GM21528 (cell line): ENCODE measurements around the gene IKZF3.
"Not testable (repeated sequence)": the region's sequence is repeated elsewhere in the genome, so short reads cannot be mapped to it uniquely, and the experiment has no call there.

Experiments
- ATAC-seq: cut with Tn5 transposase; IDR thresholded peaks from one replicate; pipeline ENCODE4 v1.9.1; 2021; ENCODE audit warnings: mild to moderate bottlenecking, moderate library complexity; ENCODE audit not compliant: unreplicated experiment, low FRiP score

IKZF3 gene

DNA sequence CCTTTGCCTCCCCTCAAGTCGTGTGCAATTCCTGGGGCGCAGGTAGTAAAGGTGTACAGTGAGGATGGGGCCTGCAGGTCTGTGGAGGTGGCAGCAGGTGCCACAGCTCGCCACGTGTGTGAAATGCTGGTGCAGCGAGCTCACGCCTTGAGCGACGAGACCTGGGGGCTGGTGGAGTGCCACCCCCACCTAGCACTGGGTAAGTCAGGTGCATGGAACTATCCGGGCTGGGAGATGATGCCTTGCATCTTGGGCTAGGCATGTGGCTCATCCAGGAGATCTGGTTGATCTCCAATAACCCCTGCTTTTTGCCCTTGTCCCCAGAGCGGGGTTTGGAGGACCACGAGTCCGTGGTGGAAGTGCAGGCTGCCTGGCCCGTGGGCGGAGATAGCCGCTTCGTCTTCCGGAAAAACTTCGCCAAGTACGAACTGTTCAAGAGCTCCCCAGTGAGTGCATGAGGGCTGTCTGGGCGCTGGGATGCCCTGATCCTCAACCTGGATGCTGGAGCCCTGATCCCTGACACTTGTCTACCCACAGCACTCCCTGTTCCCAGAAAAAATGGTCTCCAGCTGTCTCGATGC is 121.2 kb downstream of the IKZF3 start:
- ATAC-seq: no peak

DNA sequence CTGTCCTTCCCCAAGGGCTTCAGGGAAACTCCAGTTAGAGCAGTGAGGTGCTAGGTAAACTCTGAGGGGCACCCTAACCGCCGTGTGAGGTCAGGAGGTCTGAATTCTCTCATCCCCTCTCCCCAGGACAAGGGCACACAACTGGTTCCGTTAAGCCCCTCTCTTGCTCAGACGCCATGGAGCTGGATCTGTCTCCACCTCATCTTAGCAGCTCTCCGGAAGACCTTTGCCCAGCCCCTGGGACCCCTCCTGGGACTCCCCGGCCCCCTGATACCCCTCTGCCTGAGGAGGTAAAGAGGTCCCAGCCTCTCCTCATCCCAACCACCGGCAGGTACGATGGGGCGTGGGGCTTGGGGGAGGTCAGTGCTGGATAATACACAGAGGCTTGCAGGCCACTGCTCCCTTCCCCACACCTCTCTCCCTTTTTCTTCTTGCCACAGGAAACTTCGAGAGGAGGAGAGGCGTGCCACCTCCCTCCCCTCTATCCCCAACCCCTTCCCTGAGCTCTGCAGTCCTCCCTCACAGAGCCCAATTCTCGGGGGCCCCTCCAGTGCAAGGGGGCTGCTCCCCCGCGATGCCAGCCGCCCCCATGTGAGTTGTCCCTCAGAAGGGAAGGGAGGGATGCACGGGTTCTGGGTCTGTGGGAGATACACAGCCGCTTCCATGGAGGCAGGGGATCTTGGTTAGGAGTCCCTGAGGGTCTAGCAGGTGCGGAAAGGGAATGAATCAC is 121.8 kb downstream of the IKZF3 start:
- no peak for ATAC-seq

DNA sequence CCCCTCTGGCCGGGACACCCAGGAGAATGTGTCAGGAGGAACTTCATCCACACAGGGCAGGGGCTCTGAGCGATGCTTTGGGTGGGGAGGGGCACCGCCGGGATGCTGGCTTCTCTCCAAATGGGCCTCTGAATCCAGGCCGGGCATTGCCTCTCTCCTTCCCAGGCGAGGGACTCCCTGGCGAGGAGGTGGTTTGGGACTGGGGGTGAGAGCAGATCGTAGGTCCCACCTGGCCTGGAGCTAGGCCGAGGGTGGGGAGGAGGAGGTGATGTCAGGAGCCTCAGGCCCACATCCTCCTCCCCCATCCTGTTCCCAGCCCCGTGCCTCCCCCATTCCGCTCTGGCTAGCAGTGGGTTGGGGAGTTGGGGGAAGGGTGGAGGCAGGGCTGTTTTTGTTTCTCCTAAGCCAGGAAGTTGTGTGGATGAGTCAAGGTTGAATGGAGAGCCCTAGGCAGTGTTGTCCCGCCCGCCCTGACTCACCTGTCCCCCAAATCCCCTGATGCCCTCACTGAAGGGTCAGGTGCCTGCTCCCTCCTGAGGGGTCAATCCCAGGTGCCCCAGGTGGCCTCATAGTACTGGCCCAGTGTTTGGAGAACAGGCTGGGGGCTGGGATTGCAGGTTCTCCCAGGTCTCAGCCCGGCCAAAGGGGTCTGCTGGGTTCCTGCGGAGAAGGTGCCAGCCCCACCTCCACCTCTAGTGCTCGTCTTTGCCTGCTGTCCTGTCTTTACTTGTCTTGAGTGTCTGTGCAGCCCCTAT is 123.6 kb downstream of the IKZF3 start:
- no peak for ATAC-seq

DNA sequence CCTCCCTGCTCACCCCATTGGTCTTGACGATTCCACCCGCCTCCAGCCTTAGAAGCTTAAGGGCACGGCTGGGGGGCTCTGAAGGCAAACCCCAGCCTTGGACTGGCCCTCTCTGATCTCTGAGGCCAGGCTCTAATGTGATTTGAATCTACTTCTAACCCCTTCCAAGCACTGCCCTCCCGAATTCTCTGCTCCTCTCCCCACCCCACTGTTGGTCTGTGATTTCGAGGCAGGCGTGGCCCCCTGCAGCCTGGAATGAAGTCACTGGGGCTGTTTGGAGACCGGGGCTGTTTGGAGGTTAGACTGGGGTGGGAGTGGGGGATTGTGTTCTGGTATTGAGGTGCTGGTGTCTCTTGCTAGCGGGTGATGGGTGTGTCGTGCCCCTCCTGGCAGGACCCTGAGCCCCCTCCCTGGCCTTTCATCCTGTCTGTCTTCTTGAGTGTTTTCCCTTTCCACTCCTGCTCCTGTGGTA is 124.2 kb downstream of the IKZF3 start:
- no peak for ATAC-seq

DNA sequence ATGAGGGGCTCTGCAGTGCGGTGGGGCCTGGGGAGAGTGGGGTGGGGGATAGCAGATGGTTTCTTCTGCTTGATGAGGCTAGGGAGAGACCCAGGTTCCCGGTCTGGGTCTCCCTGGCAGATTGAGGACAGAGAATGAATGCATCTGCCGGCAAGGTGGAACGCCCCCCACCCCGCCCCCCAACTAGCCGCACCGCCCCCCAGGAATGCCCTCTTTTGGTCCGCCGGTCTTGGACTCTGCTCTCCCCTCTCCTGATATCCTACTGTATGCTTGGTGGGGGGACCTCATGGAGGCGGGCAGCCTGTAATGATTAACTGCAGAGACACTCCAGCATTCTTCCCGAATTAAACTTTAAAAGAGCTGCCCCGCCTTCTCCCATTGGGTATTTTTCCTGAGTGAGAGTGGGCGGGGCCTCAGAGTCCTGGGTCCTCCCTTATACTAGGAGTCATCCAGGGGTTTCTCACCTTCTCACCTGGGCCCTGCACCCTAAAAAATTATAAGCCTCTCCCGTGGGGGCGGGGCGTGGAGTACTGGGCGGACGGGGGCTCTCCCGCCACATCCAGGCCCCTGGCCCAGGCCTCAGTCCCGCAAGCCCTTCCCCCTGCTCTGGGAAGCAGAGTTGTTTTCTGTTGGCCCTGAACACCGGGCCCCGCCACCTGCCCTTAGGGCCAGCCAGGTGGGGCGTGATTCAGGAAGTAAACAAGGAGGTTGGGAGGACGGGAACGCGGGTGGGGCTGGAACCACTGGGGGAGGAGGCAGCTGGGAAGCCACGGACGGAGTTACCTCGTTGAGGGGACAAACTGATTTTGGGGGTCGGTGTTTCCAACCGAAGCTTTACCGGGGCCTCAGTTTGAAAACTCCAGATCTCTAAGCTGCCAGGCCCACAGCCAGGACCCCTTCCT is 124.9 kb downstream of the IKZF3 start:
- ATAC-seq: no peak

DNA sequence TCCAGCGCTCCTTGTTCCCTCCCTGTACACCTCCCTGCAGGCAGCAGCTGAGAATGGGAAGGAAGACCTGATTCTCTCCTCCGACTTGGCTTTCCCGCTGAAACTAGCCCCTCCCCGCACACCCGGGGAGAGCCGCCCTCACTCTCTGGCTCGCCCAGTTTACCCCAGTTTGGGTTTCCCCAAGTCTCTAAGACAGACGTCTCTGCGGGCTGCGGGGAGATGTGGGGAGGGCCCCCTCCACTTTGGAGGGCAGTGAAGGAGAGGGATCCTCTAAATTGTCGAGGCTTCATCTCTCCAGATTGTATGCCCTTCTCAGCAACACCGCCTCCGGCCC is 125.6 kb downstream of the IKZF3 start:
- ATAC-seq: no peak

DNA sequence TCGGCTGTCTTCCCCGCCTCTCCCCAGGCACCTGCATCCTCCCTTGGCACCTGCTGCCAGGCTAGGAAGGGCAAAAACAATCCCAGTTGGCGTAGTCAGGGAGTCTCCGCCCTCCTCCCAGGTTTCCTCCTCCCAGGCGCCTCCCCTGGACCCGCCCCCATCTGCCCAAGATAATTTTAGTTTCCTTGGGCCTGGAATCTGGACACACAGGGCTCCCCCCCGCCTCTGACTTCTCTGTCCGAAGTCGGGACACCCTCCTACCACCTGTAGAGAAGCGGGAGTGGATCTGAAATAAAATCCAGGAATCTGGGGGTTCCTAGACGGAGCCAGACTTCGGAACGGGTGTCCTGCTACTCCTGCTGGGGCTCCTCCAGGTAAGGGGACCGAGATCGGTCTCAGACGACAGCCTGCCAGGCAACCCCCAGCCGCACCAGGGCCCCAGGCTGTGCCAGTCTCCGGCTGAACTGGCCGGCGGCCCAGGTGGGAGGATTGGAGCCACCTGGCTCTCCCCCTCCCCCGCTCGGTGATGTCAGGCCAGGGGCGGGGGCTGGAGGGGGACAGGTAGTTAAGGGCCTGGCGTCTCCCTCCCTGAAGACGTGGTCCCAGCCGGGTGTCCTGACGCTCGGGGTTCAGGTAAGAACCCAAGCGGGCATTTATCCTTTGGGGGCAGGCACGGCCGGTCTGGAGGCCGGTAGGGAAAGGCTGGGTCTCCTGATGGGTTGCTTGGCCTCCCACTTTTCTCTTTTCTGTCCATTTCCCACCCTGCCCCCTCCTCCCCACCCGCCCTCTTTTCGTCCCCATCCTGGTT is 126.1 kb downstream of the IKZF3 start, which contains the start of gene GRB7:
GRB7 (plus strand) TSS at position 179 of the 808 bp plus-strand sequence. CDS start 4,364 bp downstream, outside the sequence.
- no peak for ATAC-seq

DNA sequence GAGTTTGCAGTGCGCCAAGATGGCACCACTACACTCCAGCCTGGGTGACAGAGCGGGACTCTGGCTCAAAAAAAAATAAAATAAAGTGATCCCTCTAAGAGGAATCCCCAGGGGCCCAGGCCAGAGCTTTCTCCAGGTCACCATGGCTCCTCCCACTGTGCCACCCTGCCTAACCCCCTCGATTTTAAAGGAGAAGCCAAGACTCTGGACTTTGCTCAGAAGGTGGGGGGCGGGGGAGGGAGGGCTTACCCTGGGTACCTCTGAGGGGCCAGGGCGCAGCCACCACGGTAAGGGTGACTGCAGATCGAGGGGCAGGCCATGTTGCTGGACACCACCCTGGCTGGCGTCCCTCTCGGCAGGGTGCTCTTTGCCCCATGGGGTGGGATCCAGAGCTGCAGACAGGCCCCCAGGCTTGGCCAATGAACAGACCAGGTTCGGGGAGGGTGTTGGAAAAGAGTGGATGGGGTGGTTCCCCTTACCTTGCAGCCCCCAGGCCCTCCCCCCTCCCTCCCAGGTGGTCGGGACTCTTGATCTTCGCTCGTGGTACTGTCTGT is 126.8 kb downstream of the IKZF3 start:
- no peak for ATAC-seq

DNA sequence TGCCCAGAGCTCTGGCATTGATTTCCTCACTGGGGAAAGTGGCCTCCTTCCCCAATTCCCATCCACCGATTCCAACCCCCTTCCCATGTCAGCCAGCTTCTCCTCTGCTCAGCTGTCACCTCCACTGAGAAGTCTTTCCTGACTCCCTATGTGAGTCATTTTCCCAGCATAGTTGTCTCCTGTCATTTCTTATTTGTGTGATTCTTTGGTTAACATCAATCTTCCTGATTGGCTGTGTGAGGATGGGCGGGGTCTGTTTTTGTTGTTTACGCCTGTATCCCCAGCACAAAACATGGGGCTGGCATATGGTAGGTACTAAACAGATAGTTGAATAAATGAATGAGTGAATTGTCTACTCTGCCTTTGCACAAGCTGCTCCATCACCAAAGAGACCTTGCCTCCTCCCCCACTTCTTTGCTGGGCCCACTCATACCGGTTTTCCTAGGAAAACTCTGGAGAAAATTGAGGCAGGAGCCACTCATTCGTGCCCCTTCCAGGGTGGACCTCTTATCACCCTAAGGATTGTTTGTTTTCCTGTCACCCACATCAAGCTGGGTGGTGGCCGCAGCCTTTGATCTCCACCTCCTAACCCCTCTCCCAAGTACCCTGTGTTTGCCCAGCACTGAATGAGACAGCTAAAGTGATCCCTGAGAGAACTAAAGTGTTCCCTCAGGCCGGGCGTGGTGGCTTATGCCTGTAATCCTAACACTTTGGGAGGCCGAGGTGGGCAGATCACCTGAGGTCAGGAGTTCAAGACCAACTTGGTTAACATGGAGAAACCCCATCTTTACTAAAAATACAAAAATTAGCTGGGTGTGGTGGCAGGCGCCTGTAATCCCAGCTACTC is 127.6 kb downstream of the IKZF3 start:
- ATAC-seq: no peak

DNA sequence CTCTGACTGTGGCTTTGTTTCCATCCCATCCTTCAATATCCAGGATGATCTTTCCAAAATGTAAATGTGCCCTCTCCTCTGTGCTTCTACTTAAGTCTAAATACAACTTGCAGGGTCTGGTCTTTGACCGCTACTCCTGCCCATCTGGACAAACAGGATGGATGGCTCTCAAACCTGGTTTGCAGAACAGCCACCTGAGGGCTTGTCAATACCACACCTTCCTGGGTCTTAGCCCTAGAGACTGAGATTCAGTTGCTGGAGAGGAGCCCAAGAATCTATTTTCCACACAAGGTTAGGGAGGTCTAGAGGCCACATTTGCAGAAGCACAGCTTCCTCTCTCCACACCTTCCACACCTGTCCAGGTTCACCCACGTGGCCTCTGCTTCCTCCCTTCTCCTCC is 128.2 kb downstream of the IKZF3 start:
- ATAC-seq: no peak

DNA sequence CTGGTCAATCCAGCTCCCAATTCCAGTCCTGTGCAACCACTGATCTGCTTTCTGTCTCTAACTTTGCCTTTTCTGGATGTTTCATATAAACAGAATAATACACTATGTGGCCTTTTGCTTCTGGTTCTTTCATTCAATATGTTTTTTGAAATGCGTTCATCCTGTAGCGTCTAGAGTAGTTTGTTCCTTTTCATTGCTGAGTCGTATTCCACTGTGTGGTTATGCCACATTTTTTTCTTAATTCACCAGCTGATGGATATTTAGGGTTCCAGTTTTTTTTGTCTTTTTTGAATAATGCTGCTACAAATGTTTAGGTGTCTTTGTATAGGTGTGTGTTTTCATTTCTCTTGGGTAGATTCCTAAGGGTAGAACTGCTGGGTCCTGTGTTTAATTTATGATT is 131.5 kb downstream of the IKZF3 start:
- ATAC-seq: no peak

DNA sequence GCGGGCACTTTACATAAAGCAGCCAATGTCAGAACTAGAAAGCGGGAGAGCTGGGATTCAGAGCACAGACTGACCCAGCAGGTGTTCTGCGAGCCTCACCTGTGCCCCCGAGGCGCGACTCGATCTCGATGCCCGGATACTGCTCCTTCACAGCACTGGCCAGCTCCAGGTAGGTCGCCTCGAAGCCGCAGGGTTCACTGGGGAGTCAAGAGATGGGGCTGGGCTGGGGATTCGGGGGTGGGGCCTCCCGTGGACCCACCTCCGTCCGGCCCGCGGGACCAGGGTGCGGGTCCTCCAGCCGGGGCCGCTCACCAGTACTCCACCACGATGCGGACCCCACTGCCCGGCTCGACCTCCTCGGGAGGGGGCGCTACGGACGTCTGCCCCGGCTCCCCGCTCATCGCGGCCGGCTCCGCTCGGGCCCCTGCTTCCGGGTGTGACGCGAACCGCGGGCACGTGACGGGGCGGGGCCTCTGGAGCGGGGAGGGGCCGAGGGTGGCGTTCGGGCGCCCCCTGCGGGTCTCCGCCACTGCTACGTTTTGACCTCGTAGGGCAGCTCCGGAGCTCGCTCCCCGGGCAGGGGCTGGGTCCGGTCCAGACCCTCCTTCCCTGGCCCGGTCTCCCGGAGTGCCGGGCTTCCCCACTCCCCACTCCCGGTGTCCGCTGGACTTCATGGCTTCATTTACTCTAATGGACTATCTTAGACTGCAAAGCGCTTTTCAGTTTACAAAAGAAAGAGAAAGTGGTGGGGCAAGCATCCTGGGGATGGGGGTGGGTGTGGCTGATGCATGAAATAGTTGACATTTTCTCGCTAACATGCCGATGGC is 133.8 kb downstream of the IKZF3 start, which contains the start of gene MIEN1:
MIEN1 (minus strand) TSS at position 438 of the 827 bp plus-strand sequence; CDS start at position 401, 37 bp downstream.
- ATAC-seq: peak; percentile 86

DNA sequence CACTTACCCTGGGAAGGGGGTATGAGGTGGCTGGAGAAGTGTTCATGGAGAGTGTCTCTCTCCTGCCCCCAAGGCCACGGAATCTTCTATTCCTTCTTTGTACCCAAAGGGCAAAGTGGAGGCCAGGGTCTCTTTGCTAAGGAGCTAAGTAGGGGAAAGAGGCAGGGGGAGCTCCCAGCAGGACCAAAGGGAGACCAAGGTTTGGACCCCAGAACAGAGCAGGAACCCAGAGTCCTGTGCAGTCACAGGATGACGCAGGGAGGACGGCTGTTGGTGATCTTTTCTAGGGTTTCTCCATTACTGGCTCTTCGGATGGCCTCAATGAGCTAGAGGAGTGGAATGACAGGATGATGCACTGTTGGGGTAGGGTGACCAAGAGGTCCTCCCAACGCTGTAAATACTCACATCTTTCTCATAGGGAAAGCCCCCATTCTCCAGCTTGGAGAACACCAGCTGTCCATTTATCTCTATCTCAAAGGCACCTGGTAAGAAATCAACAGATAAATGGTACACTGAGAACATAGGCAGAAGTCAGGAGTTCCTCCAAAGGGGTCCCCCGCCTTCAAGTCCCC is 134.7 kb downstream of the IKZF3 start:
- no peak for ATAC-seq

DNA sequence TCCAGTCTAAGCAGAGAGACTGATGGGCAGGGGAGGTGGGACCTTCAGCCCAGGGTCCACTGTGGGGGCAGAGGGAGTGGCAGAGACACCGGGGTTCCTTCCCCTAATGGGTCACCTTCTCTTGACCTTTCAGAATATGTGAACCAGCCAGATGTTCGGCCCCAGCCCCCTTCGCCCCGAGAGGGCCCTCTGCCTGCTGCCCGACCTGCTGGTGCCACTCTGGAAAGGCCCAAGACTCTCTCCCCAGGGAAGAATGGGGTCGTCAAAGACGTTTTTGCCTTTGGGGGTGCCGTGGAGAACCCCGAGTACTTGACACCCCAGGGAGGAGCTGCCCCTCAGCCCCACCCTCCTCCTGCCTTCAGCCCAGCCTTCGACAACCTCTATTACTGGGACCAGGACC is 136.6 kb downstream of the IKZF3 start:
- no peak for ATAC-seq

DNA sequence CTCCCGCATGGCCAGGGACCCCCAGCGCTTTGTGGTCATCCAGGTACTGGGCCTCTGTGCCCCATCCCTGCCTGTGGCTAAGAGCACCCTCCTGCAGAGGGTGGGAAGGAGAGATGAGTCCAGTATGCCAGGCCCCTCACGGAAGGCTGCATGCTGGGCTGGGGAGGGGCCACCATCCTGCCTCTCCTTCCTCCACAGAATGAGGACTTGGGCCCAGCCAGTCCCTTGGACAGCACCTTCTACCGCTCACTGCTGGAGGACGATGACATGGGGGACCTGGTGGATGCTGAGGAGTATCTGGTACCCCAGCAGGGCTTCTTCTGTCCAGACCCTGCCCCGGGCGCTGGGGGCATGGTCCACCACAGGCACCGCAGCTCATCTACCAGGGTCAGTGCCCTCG is 137.5 kb downstream of the IKZF3 start:
- no peak for ATAC-seq

DNA sequence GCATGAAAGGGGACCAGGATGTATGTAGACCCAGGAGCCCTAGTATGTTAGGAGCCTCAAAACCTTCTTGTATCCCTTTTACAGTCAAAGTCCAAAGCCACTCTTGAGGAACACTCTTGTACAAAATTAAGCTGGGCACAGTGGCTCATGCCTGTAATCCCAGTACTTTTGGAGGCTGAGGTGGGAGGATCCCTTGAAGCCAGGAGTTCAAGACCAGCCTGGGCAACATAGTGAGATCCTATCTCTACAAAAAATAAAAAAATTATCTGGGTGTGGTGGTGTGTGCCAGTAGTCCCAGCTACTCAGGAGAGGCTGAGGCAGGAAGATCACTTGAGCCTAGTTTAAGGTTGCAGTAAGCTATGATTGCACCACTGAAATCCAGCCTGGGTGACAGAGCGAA is 138.2 kb downstream of the IKZF3 start:
- ATAC-seq: not testable (repeated sequence)

DNA sequence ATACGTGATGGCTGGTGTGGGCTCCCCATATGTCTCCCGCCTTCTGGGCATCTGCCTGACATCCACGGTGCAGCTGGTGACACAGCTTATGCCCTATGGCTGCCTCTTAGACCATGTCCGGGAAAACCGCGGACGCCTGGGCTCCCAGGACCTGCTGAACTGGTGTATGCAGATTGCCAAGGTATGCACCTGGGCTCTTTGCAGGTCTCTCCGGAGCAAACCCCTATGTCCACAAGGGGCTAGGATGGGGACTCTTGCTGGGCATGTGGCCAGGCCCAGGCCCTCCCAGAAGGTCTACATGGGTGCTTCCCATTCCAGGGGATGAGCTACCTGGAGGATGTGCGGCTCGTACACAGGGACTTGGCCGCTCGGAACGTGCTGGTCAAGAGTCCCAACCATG is 139.4 kb downstream of the IKZF3 start:
- ATAC-seq: no peak
